Measurements from ENCODE around the gene ERC1. TPM values are rescaled to one million over a fixed set of nuclear protein-coding genes. Genes with fewer than 3 reads are reported as not detected.

ERC1 gene
- total RNA-seq, 1 donor from 2014 or later = 46.6 TPM

DNA sequence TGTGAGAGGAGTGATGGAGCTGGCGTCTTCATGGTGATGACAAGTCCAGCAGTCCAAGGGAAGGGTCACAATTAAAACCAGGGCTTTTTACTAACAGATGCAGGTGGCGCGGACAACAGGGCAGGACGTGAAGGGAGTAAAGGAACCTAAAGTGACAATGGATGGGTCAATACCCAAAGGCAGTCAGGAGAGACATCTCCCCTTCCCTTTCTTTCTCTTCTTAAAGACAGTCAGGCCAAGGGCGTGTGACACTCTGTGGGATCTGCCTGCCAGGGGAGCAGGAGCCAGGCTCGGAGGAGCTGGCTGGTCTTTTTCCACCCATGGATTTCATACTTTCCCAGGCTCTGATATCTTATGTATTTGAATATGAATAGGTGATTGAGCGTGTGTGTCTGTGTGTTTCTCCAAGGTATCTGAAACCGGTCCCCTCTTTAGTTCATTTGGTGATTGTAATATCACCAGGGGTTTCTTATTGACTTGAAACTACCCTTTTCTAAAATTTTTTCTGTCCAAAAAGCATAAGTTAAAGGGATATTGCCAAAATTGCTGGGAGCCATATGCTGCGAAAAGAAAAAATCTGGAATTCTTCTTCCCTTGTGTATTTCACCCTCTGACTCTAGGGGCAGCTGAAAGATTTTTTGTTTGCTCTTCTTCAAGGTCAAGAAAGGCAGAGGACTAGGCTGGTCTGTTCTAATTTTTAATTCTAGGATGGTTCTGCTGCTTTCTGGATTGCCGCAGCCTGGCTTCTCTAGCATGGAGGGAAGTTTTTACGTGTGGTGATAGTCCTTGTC is 541.5 kb downstream of the ERC1 start:
- DNase-seq (no peak), ATAC-seq (ENCODE audit: poor library complexity) (no peak)
- intact Hi-C loops (cut with DNase I) = no loop called here

GRCh38 chr12:1533205-1533601 is 542.2 kb downstream of the ERC1 start:
- intact Hi-C loops (cut with DNase I) = no loop called here
- ATAC-seq (ENCODE audit: poor library complexity) = no peak
- no peak for DNase-seq

DNA sequence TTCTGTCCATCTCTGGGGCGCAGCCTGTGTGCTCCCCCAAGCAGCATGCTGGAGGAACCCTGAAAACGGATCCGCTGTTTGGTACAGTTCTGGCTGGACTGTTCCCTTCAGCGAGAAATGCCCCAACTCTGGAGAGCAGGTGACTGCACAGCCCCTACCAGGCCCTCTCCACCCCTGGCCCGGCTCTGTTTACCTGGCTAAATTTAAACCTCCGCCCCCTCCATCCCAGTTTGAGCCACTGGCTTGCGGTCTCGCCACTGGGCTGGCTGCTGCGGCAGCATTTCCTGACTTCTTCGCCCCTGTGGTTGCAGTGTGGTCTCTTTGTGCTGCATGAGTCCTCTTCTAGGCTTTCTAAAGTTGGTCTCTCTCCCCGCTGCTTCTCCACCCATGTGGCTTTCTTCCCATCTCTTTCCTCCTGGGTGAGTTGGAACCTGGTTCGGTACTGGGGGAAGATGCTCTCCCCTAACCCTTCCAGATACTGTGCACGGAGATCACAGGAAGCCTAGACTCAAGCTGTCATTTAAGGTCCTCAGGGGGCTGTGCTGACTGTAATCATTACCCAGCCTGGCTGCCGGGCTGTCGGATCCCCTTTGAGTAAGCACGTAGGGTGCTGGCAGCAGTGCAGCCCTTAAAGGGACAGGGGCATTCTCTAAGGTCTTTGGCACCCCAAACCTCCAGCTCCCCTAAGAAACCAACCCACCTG is 542.7 kb downstream of the ERC1 start:
- DNase-seq (no peak), ATAC-seq (ENCODE audit: poor library complexity) (no peak)
- intact Hi-C loops (cut with DNase I) = no loop called here

GRCh38 chr12:1534748-1535147 is 543.7 kb downstream of the ERC1 start:
- intact Hi-C loops (cut with DNase I) = no loop called here
- no peak for ATAC-seq (ENCODE audit: poor library complexity)
- DNase-seq = no peak

DNA sequence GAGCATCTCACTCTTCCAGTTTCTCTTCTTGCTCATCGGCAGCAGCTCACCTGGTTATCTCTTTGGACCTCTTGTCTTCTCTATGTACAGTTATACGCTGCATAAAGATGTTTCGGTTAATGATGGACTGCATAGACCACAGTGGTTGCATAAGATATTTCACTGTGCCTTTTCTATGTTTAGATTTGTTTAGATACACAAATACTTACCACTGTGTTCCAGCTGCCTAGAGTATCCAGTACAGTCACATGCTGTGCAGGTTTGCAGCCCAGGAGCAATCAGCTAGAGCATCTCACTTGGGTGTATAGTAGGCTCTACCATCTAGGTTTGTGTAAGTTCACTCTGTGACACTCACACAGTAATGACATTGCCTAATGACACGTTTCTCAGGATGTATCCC is 545.8 kb downstream of the ERC1 start:
- DNase-seq = no peak
- intact Hi-C loops (cut with DNase I) = no loop called here
- ATAC-seq (ENCODE audit: poor library complexity) = no peak

- no peak for DNase-seq
- intact Hi-C loops (cut with DNase I) = no loop called here
- no peak for ATAC-seq (ENCODE audit: poor library complexity)
Measured at GRCh38 chr12:1539135-1539534, 548.1 kb downstream of the ERC1 start.

GRCh38 chr12:1540690-1541089 is 549.7 kb downstream of the ERC1 start:
- ATAC-seq (ENCODE audit: poor library complexity) (no peak), DNase-seq (no peak)
- intact Hi-C loops (cut with DNase I) = no loop called here

GRCh38 chr12:1542599-1542998 is 551.6 kb downstream of the ERC1 start:
- ATAC-seq (ENCODE audit: poor library complexity) (no peak), DNase-seq (no peak)
- intact Hi-C loops (cut with DNase I) = no loop called here

GRCh38 chr12:1544996-1545700 is 554.1 kb downstream of the ERC1 start:
- peak; percentile 51 for DNase-seq
- ATAC-seq (ENCODE audit: poor library complexity) = peak; percentile 64
- intact Hi-C loops (cut with DNase I) = no loop called here

Other genes starting within 250 kb of the ERC1 start
- 294 TPM for gene WNK1, start 238.6 kb upstream of the ERC1 start, total RNA-seq
- 6.5 TPM for gene RAD52, start 41.5 kb upstream of the ERC1 start, total RNA-seq

Measured in Right ventricle myocardium superior (tissue), 1 donor.